Liver (tissue), 9 donors: ENCODE results near the gene ZNF45. TPM values are rescaled to one million over a fixed set of nuclear protein-coding genes. Genes with fewer than 3 reads are reported as not detected.

Experiments used
- DNase-seq: peaks from one replicate; pipeline ENCODE4 v3.0.0-alpha.2; 2017; ENCODE audit warnings: low spot score
- H3K27ac ChIP-seq, 2 donors: one replicate each; pipeline ENCODE4 v1.7.0; 2013; ENCODE audit warnings: inconsistent platforms in 2 of 2, low read length in 2 of 2, control low read depth in 1 of 2, low read depth in 1 of 2, mild to moderate bottlenecking in 1 of 2
- H3K27me3 ChIP-seq, 4 donors: one replicate each; pipeline versions ENCODE4 v1.6.1 to v1.7.0; 2013; ENCODE audit warnings: low read length in 3 of 4, inconsistent platforms in 1 of 4, mild to moderate bottlenecking in 1 of 4, moderate library complexity in 1 of 4; ENCODE audit not compliant: control insufficient read depth in 4 of 4, insufficient read depth in 4 of 4
- H3K36me3 ChIP-seq, 4 donors: one replicate each; pipeline versions ENCODE4 v1.6.1 to v1.7.0; 2013; ENCODE audit warnings: low read length in 3 of 4, mild to moderate bottlenecking in 3 of 4, low read depth in 1 of 4, moderate library complexity in 1 of 4; ENCODE audit not compliant: control insufficient read depth in 4 of 4, insufficient read depth in 3 of 4
- H3K4me1 ChIP-seq, 4 donors: one replicate each; pipeline versions ENCODE4 v1.6.1 to v1.7.0; 2013; ENCODE audit warnings: low read length in 3 of 4, mild to moderate bottlenecking in 3 of 4, moderate library complexity in 1 of 4; ENCODE audit not compliant: control insufficient read depth in 4 of 4, insufficient read depth in 4 of 4
- H3K4me3 ChIP-seq, 3 donors: one replicate each; pipeline versions ENCODE4 v1.6.1 to v1.7.0; 2013; ENCODE audit warnings: low read length in 3 of 3, control low read depth in 1 of 3, low read depth in 1 of 3, mild to moderate bottlenecking in 1 of 3
- H3K9ac ChIP-seq, 2 donors: one replicate each; pipeline ENCODE4 v1.7.0; 2013; ENCODE audit warnings: low read length in 2 of 2, mild to moderate bottlenecking in 2 of 2, moderate library complexity in 2 of 2, control low read depth in 1 of 2, low read depth in 1 of 2
- H3K9me3 ChIP-seq, 4 donors: one replicate each; pipeline versions ENCODE4 v1.6.1 to v1.7.0; 2013; ENCODE audit warnings: low read length in 3 of 4; ENCODE audit not compliant: control insufficient read depth in 4 of 4
- EGR1 ChIP-seq, 2 donors: IDR thresholded peaks; 2 replicates each; pipeline ENCODE4 v1.6.1; 2016 to 2018; ENCODE audit warnings: antibody characterized with exemption in 2 of 2, low read depth in 2 of 2
- FOXA1 ChIP-seq: IDR thresholded peaks from 2 replicates; pipeline ENCODE4 v1.6.1; 2016; ENCODE audit warnings: antibody characterized with exemption
- FOXA2 ChIP-seq: IDR thresholded peaks from 2 replicates; pipeline ENCODE4 v1.6.1; 2016; ENCODE audit warnings: antibody characterized with exemption
- GABPA ChIP-seq, 2 donors: IDR thresholded peaks in 1 of 2; conservative IDR thresholded peaks in 1 of 2; 2 replicates each; pipeline ENCODE4 v1.6.1; 2016; ENCODE audit warnings: antibody characterized with exemption in 2 of 2, mild to moderate bottlenecking in 1 of 2, moderate library complexity in 1 of 2
- HNF4A ChIP-seq, 2 donors: conservative IDR thresholded peaks; 2 replicates each; pipeline ENCODE4 v1.6.1; 2016; ENCODE audit warnings: antibody characterized with exemption in 2 of 2, mild to moderate bottlenecking in 2 of 2
- HNF4G ChIP-seq: IDR thresholded peaks from 2 replicates; pipeline ENCODE4 v1.6.1; 2016; ENCODE audit warnings: antibody characterized with exemption
- JUND ChIP-seq, 2 donors: IDR thresholded peaks; 2 replicates each; pipeline ENCODE4 v1.6.1; 2016; ENCODE audit warnings: antibody characterized with exemption in 2 of 2
- NR2F2 ChIP-seq: IDR thresholded peaks from 2 replicates; pipeline ENCODE4 v1.6.1; 2016; ENCODE audit warnings: antibody characterized with exemption
- RAD21 ChIP-seq, 2 donors: IDR thresholded peaks; 2 replicates each; pipeline ENCODE4 v1.6.1; 2016; ENCODE audit warnings: antibody characterized with exemption in 2 of 2, mild to moderate bottlenecking in 2 of 2
- RXRA ChIP-seq, 2 donors: IDR thresholded peaks; 2 replicates each; pipeline ENCODE4 v1.6.1; 2017 to 2018; ENCODE audit warnings: antibody characterized with exemption in 2 of 2, mild to moderate bottlenecking in 1 of 2
- TAF1 ChIP-seq: conservative IDR thresholded peaks from 2 replicates; pipeline ENCODE4 v1.6.1; 2016; ENCODE audit warnings: antibody characterized with exemption, mild to moderate bottlenecking
- WGBS: extraction: QIAGEN DNeasy Blood & Tissue Kit; methylation state at CpG from one replicate; pipeline ENCODE4 v1.1.7; 2013; 5-methylcytosine and 5-hydroxymethylcytosine counted together
- polyA plus RNA-seq, 2 donors: library from polyadenylated mRNA; stranded (reverse) in 1 of 2; unstranded in 1 of 2; fragments of 200-250 nt in 1 of 2; fragments of >200 nt in 1 of 2; fragmentation: Nextera tagmentation in 1 of 2; extraction: Ambion mirVana in 1 of 2; gene quantifications; one replicate each; pipeline versions ENCODE4 v1.2.1 to v1.2.3, GENCODE V29; 2013 to 2015
- total RNA-seq, 2 donors: library from RNA; depleted of rRNA; stranded (reverse); fragments of >200 nt; gene quantifications; one replicate each; pipeline ENCODE4 v1.2.3, GENCODE V29; 2014
- TF ChIP-seq, protein P1 (sequence below): IDR thresholded peaks from 2 replicates; pipeline ENCODE4 v1.6.1; 2016; ENCODE audit warnings: antibody characterized with exemption
- TF ChIP-seq, protein P2 (sequence below): IDR thresholded peaks from 2 replicates; pipeline ENCODE4 v1.6.1; 2016; ENCODE audit warnings: antibody characterized with exemption
- TF ChIP-seq, protein P3 (sequence below): IDR thresholded peaks from 2 replicates; pipeline ENCODE4 v1.6.1; 2016; ENCODE audit warnings: antibody characterized with exemption
- TF ChIP-seq, protein P4 (sequence below): fragments of 150-350 bp; IDR thresholded peaks from 2 replicates; pipeline ENCODE4 v1.5.1; 2017; ENCODE audit warnings: improper control_type of control experiment, low read depth, low read length; ENCODE audit not compliant: missing input control
- donor health status: healthy.
- donor health status: healthy.
- donor health status: healthy.
- donor health status: healthy.
- donor health status: healthy.

ZNF45 gene
- total and polyA plus RNA-seq, 4 donors, result 1.5 to 11.1 (median 4.3) TPM

DNA sequence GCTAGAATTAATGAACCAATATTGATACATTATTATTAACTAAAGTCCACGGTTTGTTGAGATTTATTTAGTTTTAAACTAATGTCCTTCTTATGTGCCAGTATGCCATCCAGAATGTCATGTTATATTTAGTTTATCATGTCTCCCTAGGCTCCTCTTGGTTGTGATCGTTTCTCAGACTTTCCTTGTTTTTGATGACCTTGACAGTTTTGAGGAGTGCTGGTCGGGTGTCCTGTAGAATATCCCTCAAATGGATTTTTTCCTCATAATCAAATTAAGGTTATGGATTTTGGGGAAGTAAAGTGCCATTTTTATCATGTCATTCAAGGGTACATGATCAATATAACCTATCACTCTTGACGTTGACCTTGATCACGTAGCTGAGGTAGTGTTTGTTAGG, 6.1 kb upstream of the ZNF45 start (continued):
- TF ChIP-seq, protein P1, sequence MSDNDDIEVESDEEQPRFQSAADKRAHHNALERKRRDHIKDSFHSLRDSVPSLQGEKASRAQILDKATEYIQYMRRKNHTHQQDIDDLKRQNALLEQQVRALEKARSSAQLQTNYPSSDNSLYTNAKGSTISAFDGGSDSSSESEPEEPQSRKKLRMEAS, result no peak
- no peak for TF ChIP-seq FOXA1
- no peak for TF ChIP-seq RAD21 (IDR thresholded peaks at IDR 0.05)
- TF ChIP-seq NR2F2, result no peak
- TF ChIP-seq, protein P2, sequence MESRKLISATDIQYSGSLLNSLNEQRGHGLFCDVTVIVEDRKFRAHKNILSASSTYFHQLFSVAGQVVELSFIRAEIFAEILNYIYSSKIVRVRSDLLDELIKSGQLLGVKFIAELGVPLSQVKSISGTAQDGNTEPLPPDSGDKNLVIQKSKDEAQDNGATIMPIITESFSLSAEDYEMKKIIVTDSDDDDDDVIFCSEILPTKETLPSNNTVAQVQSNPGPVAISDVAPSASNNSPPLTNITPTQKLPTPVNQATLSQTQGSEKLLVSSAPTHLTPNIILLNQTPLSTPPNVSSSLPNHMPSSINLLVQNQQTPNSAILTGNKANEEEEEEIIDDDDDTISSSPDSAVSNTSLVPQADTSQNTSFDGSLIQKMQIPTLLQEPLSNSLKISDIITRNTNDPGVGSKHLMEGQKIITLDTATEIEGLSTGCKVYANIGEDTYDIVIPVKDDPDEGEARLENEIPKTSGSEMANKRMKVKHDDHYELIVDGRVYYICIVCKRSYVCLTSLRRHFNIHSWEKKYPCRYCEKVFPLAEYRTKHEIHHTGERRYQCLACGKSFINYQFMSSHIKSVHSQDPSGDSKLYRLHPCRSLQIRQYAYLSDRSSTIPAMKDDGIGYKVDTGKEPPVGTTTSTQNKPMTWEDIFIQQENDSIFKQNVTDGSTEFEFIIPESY, result no peak
- no peak for TF ChIP-seq EGR1 (IDR thresholded peaks at IDR 0.05; ENCODE audit: low read depth in 2 of 2)
- TF ChIP-seq RXRA (IDR thresholded peaks at IDR 0.05), result no peak

DNA sequence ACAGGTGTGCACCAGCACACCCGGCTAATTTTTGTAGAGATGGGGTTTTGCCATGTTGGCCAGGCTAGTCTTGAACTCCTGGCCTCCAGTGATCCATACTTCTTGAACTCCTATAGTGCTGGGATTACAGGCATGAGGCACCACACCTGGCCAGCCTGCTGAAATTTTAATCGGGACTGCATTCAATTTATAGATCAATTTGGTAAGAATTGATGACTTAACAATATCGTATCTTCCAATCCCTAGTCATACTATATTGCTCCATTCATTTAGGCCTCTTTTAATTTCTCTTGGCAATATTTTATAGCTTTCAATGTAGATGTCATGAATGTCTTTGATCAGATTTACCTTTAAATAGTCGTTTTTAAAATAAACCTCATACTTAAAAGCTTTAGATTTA, 5.6 kb upstream of the ZNF45 start:
- DNase-seq, result no peak
- Histone ChIP-seq H3K9ac (no peak overlapping the region), H3K27ac (no peak overlapping the region), H3K4me1 (peaks cover 0 to 2% (median under 1%) of the 10 kb centered on the region in 4 donors), H3K36me3 (no peaks in the 10 kb centered on the region), H3K9me3 (peaks cover 3 to 29% (median 7%) of the 10 kb centered on the region in 4 donors), H3K4me3 (no peak overlapping the region), H3K27me3 (no peaks in the 10 kb centered on the region)
- TF ChIP-seq NR2F2 (no peak), EGR1 (IDR thresholded peaks at IDR 0.05; ENCODE audit: low read depth in 2 of 2) (no peak), FOXA2 (no peak), TAF1 (no peak), GABPA (IDR thresholded peaks at IDR 0.05 in 1 of 2, conservative IDR thresholded peaks at IDR 0.05 in 1 of 2) (no peak), HNF4G (no peak), FOXA1 (no peak), JUND (IDR thresholded peaks at IDR 0.05) (no peak), HNF4A (conservative IDR thresholded peaks at IDR 0.05) (no peak)
- TF ChIP-seq, protein P3, sequence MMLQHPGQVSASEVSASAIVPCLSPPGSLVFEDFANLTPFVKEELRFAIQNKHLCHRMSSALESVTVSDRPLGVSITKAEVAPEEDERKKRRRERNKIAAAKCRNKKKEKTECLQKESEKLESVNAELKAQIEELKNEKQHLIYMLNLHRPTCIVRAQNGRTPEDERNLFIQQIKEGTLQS, result no peak
- TF ChIP-seq, protein P1, result no peak
- TF ChIP-seq, protein P4, sequence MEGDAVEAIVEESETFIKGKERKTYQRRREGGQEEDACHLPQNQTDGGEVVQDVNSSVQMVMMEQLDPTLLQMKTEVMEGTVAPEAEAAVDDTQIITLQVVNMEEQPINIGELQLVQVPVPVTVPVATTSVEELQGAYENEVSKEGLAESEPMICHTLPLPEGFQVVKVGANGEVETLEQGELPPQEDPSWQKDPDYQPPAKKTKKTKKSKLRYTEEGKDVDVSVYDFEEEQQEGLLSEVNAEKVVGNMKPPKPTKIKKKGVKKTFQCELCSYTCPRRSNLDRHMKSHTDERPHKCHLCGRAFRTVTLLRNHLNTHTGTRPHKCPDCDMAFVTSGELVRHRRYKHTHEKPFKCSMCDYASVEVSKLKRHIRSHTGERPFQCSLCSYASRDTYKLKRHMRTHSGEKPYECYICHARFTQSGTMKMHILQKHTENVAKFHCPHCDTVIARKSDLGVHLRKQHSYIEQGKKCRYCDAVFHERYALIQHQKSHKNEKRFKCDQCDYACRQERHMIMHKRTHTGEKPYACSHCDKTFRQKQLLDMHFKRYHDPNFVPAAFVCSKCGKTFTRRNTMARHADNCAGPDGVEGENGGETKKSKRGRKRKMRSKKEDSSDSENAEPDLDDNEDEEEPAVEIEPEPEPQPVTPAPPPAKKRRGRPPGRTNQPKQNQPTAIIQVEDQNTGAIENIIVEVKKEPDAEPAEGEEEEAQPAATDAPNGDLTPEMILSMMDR, result no peak
- 73% methylated on average over 4 of the region's 4 CpGs for WGBS

DNA sequence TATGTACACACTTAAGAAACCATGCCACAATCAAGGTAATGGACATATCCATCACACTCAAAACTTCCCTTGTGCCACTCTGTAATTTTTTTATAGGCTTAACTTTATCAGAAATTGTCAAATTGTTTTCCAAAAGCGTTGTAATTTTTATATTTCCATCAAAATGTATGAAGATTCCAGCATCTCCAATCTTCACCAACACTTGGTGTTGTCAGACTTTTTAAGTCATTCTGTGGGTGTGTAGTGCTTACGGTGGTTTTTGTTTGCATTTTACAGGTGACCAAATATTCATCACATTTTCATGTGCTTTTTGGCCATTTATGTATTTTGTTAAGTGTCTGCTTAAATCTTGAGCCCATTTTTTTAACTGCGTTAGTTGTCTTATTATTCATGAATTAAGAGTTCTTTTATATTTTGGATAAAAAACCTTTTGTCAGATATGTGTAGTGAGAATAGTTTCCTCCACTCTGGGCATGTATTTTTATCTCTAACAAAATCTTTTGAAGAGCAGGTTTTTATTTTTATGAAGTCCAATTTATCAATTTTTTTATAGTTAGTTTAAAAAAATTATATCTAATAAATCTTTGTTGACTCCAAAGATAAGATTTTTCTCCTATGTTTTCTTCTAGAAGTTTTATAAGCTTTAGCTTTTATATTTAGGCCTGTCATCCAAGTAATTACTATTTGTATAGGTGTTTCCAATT, 4.6 kb upstream of the ZNF45 start:
- Histone ChIP-seq H3K36me3 (no peaks in the 10 kb centered on the region), H3K27ac (no peak overlapping the region), H3K27me3 (no peaks in the 10 kb centered on the region), H3K4me3 (no peak overlapping the region), H3K9me3 (peaks cover 2 to 24% (median 6%) of the 10 kb centered on the region in 4 donors), H3K9ac (no peak overlapping the region), H3K4me1 (peaks cover 0 to 5% (median 3%) of the 10 kb centered on the region in 4 donors)
- TF ChIP-seq TAF1, result no peak
- WGBS, result 62% methylated on average over 3 of the region's 3 CpGs
- DNase-seq, result no peak
